DMS 273 (cell line): ENCODE data around the gene SEMA5B.

Source experiments
- DNase-seq: peaks from one replicate; lab custom pipeline; 2025; ENCODE audit not compliant: unreplicated experiment; lab: John Stamatoyannopoulos, UW

The SEMA5B gene

GRCh38 chr3:122975163-122975923 is 52.2 kb downstream of the SEMA5B start:
- peak; percentile 81 for DNase-seq

GRCh38 chr3:122974764-122975162 is 52.8 kb downstream of the SEMA5B start:
- DNase-seq = peak; percentile 48

DNA sequence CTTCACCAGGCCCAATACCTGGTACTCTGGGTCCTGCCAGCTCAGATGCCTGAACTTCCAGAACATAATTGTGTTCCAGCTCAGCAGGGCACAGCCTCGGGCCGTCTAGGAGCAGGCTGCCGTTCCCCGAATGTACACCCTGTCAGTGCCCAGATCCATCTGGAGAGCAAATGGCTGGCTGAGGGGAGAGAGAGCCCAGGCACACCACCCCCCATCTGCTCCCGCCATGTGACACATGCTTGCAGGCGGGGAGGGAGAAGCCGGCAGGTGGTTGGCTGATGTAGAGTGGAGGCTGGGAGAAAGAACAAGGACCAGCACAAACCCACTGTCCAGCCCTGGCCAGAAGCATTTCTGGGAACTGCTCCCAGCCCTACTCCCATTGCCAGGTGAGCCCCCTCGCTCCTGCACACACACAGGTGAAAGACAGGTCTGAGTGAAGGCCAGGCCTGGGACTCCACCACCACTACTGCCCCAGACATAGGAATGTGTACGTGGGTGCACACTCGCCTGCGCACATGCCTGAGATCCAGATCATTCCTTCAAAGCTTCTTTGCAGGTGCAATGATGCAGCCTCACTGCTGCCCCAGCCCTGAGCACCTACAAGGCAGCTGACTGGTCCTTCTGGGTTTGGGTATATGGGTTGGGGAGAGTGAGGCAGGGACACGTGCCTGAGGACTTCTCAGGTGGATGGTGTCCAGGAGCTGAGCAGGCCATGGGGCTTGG is 53.5 kb downstream of the SEMA5B start:
- DNase-seq = peak; percentile 98

- no peak for DNase-seq
Observed at GRCh38 chr3:122972141-122972540, 55.4 kb downstream of the SEMA5B start.

DNA sequence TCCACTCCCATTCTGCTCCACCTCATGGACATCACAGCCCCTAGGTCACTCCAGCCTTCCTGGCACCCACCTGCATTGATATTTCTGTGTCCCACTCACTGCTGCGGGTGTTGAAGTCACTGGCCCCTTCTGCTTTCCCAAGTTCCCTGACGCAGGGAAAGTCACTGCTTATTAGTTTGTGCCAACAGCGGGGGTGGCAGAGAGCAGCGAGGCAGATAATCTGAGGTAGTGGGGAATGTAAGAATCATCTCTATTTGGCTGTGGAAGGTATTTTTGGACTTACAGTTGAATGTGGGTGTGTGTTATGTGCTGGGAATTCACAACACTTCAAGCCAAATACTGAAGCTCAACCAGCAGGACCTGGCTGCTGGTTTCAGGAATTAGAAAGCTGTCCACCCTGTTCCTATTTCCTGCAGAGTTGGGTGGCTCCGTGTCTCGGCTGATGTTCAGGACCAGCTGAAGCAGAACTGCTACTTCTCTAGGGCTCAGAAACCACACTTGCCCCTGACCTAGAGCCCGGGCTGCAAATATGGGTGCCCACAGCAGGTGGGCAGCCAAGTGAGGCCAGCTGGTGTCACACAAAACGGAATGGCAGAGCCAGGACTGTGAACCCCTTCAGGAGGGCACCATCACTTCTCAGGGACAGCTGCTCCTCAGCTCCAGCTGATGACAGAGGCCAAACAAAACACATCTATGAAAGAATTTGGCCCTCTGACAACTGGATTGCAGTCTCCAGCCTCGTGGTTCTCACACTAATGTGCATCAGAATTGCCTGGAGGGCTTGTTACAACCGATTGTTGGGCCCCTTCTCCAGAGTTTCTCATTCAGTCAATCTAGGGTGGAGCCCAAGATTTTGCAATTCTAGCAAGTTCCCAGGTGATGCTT is 57.7 kb downstream of the SEMA5B start:
- peak; percentile 76 for DNase-seq

- no peak for DNase-seq
Observed at GRCh38 chr3:122967765-122968164, 59.8 kb downstream of the SEMA5B start.

GRCh38 chr3:122967356-122967755 is 60.2 kb downstream of the SEMA5B start:
- no peak for DNase-seq

DNA sequence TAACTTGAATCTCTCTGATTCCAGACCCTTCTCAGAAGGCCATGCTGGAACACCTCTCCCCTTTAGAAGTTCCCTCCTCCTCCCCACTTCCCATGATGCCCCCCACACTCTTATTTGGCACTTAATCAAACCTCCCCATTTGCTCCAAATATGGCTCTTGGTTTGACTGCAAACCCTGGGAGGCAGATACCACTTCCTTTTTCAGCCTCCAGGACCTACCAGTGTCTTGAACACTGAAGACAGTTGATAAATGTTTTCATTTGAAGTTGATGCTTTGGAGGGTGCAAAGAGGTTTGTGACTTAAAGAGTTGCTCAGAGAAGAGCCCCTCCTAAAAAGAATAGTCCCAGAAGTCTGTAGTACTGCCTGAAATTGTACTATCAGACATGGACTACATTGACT is 61.5 kb downstream of the SEMA5B start:
- DNase-seq = no peak

GRCh38 chr3:122964811-122965210 is 62.8 kb downstream of the SEMA5B start:
- DNase-seq = peak; percentile 67

DNA sequence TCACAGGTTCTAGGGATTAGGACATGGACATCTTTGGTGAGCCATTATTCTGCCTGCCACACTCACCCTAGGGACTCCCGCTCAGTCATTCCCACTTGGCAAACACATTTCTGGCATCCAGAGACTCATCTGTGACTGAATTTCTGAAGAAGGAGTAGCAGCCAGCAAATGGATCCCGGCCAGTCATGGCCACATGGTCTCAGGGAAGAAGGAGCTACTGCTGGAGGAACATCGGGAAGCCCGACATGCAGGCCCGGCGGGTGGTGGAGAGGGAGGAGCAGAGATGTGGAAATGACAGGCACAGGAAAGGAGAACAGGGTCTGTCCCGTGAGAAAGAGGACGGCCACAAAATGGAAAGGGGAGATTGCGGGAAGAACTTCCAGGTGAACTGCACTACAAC is 65.4 kb downstream of the SEMA5B start:
- DNase-seq = peak; percentile 50

GRCh38 chr3:122961146-122961545 is 66.4 kb downstream of the SEMA5B start:
- DNase-seq = no peak

DNA sequence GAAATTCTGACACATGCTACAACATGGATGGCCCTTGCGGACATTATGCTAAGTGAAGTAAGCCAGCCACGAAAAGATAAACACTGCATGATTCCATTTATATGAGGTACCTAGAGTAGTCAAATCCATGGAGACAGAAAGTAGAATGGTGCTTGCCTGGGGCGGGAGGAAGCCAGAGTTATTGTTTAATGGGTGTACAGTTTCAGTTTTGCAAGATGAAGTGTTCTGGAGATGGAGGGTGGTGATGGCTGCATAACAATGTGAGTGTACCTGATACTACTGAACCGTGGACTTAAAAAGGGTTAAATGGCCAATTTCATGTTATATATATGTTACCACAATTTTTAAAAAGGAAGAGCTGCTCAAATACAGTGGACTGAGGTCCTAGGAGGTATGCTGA is 66.9 kb downstream of the SEMA5B start:
- DNase-seq = no peak

GRCh38 chr3:122959339-122959738 is 68.2 kb downstream of the SEMA5B start:
- DNase-seq = no peak

DNA sequence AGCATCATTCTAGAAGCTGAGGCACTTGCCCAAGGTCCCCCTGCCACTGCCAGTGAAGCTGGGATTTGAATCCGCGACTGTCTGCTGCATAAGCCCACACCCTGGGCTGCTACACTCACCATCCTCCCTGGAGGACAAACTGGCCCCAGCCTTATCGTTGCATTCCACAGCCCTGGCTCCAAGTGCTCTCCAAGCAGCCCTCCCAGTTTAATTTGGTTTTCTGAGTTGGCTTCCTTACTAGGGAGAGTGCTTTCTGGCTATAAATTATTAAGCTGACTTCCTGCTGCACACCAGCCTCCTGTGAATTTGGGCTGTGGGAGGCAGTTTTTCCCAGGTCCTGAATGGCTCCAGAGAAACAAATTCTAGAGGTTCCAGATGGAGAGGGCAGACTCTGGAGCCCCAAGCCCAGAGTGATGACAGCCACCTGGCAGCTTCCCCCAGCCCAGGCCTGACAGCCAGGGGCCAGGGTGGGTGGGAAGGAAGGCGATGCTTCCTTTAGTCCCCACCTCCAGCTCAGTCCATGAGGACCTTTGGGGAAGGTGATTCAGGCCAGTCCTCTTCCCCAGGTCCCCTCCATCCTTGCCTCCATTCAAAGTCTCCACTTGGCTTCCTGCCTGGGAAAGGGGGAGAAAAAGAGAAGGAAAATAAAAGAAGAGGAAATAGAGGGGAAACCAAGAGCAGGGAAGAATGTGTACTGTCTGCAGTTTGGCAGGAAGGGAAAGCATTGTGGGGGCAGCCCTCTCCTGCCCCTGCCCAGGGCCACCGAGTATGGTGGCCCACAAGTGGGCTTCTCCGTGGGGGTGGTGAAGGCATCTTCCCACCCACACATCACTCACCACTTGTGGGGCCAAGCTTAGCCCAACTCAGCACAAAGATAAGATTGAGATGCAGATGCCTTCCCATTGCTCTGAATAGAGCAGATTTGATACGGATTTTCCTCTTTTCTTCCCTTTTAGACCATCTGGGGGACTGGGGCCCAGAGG is 69.6 kb downstream of the SEMA5B start:
- DNase-seq = peak; percentile 74

DNA sequence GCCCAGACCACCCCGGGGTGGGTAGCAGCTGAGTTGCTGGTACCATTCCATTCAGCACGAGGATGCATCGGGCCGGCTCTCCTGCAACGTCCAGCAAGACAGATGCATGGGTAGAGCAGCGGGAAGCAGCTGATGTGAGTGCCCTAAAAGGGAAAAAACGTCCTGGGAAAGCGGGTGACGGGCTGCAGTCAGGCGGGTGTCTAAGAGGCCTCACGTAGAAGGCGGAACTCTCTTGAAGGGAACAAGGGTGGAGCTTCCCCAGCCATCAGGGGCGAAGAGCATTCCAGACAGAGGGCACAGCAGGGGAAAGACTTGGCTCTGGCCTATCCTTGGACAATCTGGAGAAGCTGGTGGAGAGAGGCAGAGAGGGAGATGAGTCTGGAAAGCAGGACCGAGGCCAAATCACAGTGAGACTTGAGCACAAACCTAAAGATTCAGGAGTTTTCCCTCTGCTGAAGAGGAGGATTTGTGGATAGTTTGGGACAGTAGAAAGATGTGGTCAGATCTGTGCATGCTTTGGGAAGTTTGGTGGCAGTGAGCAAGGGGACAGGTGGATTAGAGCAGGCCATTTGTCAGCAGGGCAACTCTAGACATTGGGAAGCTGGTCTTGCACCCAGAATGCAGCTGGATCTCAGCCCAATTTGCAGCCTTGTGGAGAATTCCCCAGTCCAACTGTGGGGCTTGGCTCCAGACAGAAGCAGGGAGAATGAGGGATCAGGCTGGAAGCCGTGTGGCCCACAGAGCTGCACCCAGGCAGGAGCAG is 70.7 kb downstream of the SEMA5B start:
- no peak for DNase-seq

- DNase-seq = no peak
Observed at GRCh38 chr3:122955916-122956692, 71.5 kb downstream of the SEMA5B start.

DNA sequence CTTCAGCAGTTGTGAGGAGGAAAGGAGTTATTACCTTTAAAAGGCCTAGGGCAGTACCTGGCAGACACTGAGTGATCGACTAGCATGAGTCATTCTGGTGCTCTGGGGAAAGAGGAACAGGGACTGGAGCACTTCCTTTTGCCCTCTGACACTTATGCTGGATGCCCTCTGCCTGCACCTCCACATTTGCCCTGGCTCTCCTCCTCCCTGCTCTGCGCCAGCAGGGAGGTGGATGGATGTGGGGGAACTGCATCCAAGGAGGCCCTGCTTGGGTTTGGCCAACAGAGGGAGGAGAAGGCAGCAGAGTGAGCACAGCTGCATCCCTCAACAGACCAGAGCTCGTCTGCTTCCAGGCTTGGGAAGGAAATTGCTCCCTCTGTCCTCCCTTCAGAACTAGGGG is 75.0 kb downstream of the SEMA5B start:
- peak; percentile 33 for DNase-seq

DNA sequence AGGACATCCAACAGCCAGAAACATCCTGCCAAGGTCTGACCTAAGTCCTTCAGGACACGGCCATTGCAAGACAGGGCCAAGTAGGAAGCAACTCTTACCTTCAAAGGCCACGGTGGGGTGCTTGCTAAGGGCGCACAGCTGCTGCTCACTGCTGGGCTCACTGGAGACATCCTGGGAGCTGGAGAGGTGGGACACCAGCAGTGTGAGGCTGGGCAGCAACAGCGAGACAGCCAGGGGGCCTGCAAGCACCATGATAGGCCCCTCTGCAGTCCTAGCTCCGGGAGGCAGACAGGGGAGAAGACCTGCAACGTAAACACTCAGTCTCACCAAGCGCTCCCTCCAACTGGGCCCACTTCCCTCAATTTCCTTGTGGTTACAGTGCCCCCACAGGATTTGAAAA is 79.2 kb downstream of the SEMA5B start:
- peak; percentile 69 for DNase-seq

- no peak for DNase-seq
Observed at GRCh38 chr3:122947738-122948137, 79.8 kb downstream of the SEMA5B start.
